COLO829 (cell line): Measurements from ENCODE around the gene CFP.

Experiments
- DNase-seq: peaks from one replicate; pipeline ENCODE4 v3.0.0; 2012; ENCODE audit warnings: low spot score

Gene CFP

DNA sequence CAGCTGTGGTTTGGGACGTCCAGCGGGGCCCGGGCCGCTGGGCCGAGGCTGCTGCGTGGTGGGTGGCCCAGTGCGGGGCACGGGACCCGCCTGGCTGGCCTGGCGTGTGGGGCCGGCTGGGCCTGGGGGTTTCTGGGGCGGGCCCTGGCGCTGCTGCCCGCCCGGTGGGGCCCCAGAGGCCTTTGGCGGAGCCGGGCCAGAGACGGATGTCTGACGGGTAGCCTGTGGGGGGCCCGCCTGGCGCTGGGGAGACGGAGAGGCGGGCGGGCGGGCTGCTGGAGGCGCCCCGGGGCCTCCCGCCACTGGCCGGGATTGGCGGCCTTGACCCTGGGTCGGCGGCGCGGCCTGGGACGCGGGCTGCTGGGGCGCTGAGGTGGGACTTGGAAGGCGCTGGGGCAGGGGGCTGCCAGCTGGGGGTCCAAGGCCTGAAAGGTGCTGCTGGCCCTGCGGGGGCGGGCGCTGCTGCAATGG is 55.6 kb downstream of the CFP start:
- no peak for DNase-seq

DNA sequence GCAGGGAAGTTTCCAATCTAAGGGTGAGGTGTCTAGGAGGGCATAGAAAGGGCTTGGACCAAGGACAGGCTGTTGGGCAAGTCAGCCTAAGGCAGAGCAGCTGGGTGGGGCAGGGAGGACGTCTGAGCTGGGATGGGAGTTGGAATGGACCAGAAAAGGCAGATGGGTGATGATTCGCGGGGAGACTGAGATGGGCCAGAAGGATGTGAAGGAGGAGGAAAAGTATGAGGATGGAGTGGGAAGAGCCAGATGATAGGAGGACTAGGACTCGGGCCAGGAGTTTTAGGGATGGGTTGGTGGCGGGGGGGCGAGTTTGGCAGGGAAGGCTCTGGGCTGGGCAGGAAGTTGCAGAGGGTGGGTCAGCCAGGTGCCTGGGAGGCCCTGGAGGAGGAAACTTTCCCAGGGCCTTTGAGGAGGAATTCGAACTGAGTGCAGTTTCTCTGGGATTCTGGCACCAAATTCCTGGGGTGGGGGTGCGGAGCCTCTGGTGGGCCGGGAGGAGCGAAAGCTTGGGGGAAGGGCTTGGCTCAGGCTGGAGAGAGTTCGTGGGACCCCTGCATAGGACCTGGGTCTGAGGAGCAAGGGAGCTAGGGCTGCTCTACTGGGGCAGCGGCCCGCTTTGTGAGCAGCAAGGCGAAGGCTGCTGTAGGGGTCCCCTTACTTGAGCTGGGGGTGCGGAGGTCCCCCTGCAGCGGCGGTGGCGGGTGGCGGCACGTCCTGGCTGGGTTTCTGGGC is 56.2 kb downstream of the CFP start:
- no peak for DNase-seq
